ENCODE measurements around the gene BRMS1L.

GRCh38 chr14:35807131-35807961, 18.8 kb upstream of the BRMS1L start:
- TF ChIP-seq CTCF (conservative IDR thresholded peaks at IDR 0.05; ENCODE audit: low read depth, low read length) = no peak
- TF ChIP-seq EZH2 (IDR thresholded peaks at IDR 0.05; ENCODE audit: low read length, unreplicated experiment) = no peak
- no peak for TF ChIP-seq EZH2phosphoT487 (IDR thresholded peaks at IDR 0.05; ENCODE audit: borderline replicate concordance, low read length)

All from PC-3 (cell line).